IMR-90 (cell line): ENCODE measurements around the gene SRBD1. TPM values are rescaled to one million over a fixed set of nuclear protein-coding genes. Genes with fewer than 3 reads are reported as not detected.

ENCODE experiments used
- MXI1 ChIP-seq: IDR thresholded peaks from 2 replicates; pipeline ENCODE4 v1.6.1; 2012; ENCODE audit warnings: low read depth, mild to moderate bottlenecking, low read length, moderate library complexity, borderline replicate concordance
- SMC3 ChIP-seq: fragments of 150-350 bp; IDR thresholded peaks from 2 replicates; pipeline ENCODE4 v1.6.1; 2016; ENCODE audit warnings: low read depth, mild to moderate bottlenecking, antibody characterized with exemption, low read length, moderate library complexity
- polyA plus RNA-seq, 3 experiments: library from polyadenylated mRNA; depleted of rRNA; stranded (reverse); fragments of >200 nt; gene quantifications; 2 replicates each; pipeline ENCODE4 v1.2.3, GENCODE V29; 2012; ENCODE audit warnings: low replicate concordance in 1 of 3
- total RNA-seq: library from RNA; depleted of rRNA; stranded (reverse); fragments of >200 nt; gene quantifications from 2 replicates; pipeline ENCODE4 v1.2.3, GENCODE V29; 2012

The SRBD1 gene
- total and polyA plus RNA-seq, 2 of the 4 experiments (the other 2 are of a cell fraction) = 3.5 to 14.7 TPM

DNA sequence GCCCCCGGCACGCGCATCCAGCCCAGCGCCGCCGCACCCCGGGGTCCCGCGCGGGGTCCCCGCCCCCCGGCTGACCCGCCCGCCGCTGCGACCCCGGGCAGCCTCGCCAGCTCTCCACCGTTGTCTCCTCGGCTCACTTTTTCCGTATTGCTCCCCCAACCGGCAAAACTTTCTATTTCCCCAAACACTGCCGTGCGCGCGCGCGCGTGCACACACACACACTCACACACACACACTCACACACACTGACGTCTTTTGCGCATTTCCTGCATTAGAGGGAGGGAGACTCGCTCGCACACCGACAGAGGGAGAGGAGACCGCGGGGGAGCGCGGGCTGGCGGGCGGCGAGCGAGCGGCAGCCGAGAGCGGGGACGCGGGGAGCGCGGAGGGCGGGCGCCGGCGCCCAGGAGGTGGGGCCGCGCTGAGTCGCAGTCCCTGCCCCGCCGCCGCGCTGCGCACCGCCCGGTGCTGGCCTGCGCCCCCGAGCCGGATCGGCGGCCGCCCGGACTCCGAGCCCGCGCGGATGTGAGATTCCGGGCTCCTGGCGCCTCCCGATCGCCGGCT, 39.9 kb upstream of the SRBD1 start (continued):
- peak; percentile 51 for TF ChIP-seq SMC3
- peak; percentile 58; the same call in 1 of the 2 replicates for TF ChIP-seq MXI1
